CD4-positive, alpha-beta T cell treated with Interleukin-15 for 1 hour (primary cell): ENCODE data around the gene SEC24A.
"Not testable (repeated sequence)": the region's sequence is repeated elsewhere in the genome, so short reads cannot be mapped to it uniquely, and the experiment has no call there.

Experiments
- DNase-seq: peaks from one replicate; pipeline ENCODE4 v3.0.0-alpha.2; 2020

SEC24A gene

DNA sequence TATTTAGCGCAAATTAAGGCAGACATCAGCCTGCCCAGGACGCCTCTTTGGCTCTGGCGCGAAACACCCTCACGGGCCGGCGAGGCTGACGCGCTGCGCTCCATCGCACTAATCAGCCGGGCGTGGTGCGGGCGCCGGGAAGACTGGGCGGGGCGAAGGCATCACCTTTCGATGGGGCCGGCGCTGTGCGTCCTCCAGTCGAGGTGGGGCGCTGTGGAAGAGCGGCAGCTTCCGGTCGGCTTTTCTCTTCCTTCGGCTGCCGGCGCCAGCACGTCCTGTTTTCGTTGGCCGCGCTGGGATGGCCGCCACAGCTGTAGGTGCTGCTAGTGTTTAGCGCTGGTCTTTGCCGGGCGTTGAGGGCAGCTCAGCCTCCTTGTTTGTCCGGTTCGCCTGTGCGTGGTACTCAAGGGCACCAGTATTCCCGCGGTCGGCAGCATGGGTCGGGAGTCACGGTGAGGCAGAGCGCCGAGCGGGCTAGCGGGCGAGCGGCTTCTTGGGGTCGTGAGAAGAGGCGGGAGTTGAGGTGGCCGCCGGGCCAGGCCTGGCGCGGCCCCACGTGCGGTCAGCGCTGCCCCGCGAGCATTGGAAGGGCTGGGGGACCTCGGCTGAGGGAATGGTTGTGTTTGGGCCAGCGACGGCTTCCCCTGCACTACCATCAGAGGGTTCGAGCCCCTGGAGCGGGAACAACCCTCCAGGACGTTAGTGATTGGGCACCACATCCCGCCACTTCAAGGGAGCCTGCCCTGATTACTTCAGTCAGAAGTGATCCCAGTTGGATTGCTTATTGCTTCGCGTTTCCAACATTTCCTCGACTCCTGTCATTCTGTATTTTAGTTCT, 110.1 kb downstream of the SEC24A start, which contains the start of gene DDX46:
Gene DDX46, plus strand, starts transcription at position 276 of the 838 bp plus-strand sequence. Its CDS starts 160 bp downstream, at position 436.
- DNase-seq, result peak; percentile 90

DNA sequence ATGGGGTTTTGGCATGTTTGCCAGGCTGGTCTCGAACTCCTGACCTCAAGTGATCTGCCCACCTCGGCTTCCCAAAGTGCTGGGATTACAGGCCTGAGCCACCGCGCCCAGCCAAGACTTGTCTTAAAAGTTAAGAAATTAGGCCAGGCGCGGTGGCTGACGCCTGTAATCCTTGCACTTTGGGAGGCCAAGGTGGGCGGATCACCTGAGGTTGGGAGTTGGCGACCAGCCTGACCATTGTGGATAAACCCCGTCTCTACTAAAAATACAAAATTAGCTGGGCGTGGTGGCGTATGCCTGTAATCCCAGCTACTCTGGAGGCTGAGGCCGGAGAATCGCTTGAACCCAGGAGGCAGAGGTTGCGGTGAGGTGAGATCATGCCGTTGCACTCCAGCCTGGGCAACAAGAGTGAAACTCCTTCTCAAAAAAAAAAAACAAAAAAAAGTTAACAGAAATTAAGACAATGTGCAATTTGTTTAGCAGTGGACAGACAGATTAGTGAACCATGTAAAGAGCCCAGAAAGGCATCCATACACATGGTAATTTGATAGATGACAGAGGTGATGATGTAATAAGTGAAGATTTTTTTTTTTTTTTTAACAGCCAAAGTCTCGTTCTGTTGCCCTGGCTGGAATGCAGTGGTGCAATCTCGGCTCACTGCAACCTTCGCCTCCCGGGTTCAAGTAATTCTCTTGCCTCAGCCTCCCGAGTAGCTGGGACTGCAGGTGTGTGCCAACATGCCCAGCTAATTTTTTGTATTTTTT, 119.1 kb downstream of the SEC24A start:
- not testable (repeated sequence) for DNase-seq

DNA sequence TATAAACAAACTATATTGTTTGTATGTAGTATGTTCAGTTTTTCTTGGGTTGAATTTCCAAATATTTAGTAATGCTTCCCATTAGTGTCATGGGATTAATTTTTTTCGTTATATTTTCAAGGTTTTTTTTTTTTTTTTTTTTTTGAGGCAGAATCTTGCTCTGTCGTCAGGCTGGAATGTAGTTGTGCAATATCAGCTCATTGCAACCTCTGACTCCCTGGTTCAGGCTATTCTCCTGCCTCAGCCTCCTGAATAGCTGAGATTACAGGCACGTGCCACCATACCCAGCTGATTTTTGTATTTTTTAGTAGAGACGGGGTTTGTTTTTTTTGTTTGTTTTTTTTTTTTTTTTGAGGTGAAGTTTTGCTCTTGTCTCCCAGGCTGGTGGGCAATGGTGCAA, 120.6 kb downstream of the SEC24A start:
- no peak for DNase-seq

DNA sequence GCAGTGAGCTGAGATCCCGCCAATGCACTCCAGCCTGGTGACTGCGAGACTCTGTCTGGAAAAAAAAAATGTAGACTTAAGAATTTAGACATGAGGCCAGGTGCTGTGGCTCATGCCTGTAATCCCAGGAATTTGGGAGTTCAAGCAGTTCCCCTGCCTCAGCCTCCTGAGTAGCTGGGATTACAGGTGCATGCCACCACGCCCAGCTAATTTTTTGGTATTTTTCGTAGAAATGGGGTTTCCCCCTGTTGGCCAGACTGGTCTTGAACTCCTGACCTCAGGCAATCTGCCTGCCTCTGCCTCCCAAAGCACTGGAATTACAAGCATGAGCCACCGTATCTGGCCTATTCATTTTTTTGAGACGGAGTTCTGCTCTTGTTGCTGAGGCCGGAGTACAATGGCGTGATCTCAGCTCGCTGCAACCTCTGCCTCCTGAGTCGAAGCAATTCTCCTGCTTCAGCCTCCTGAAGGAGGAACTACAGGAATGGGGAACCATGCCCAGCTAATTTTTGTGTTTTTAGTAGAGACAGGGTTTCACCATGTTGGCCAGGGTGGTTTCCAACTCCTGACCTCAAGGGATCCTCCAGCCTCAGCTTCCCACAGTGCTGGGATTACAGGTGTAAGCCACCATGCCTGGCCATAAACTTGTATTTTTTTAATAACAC, 124.0 kb downstream of the SEC24A start:
- DNase-seq, result no peak

DNA sequence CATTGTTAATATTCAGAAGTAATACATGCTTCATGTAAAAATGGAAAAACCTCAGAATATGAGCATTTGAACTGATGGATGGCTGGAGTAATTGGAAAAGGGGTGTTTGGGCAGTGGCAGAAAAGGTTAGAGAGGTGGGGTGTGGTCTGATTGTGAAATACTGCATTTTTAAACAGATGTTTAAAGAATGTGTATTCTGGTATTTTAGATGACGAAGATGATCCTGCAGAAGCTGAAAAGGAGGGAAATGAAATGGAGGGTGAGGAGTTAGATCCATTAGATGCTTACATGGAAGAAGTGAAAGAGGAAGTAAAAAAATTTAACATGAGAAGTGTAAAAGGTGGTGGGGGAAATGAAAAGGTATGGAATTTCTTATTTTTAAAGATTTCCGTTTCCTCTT, 128.8 kb downstream of the SEC24A start:
- DNase-seq, result no peak
